CD4-positive, alpha-beta T cell treated with Interleukin-15 for 1 hour (primary cell): ENCODE measurements around the gene EHMT1.

Experiments used
- DNase-seq: peaks from one replicate; pipeline ENCODE4 v3.0.0-alpha.2; 2020

The EHMT1 gene

DNA sequence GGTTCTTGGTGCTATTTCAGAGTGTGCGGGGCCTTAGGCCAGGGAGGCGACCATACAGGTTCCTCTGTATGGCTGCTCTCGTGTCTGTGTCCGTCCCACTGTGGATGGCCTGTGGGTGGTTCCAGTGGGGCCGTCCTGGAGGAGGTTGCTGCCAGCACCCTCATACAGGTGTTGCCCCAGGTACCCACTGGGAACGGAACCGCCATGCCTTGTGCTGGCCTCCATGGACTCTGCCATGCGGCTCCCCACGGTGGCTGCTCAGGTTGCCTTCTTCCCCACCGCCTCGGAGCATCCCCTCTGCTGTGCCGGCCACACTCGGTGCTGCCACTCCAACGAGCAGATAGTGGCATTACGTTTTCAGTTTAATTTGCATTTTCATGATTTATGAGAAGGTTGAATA is 129.5 kb downstream of the EHMT1 start:
- no peak for DNase-seq

DNA sequence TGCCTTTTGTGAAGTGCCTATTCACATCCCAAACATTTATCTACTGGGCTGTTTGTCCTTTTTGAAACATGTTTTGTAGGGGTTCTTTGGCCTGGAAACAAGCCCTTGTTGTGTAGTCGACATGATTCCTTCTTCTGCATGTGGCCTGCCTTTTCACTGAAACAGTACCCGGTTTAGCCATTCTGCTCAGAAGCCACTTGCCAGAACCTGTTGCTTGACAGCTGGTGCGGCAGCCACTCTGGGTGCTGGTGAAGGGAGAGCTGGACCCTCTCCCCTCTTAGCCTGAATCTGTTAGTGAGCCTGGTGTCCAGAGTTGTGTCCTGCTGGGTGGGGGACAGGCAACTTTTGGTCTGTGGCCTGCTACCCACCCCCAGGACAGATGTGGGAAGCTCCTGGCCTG is 129.9 kb downstream of the EHMT1 start:
- DNase-seq, result no peak

DNA sequence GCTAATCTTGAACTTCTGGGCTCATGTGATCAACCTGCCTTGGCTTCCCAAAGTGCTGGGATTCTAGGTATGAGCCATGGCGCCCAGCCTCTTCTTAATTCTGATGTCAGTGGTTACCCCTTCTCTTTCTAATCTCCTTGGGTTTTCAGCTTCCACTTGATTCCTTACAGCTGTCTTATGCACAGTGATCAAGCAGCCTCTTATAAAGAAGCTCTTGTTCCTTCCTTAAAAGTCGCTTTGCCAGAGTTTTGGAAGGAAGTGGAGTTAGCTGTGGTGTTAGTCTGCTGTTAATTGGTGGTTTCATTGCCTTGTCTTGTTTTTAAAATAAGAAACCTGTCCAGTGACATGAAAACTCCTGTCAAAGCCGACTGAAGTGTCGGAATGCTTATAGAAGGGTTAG is 130.7 kb downstream of the EHMT1 start:
- no peak for DNase-seq

DNA sequence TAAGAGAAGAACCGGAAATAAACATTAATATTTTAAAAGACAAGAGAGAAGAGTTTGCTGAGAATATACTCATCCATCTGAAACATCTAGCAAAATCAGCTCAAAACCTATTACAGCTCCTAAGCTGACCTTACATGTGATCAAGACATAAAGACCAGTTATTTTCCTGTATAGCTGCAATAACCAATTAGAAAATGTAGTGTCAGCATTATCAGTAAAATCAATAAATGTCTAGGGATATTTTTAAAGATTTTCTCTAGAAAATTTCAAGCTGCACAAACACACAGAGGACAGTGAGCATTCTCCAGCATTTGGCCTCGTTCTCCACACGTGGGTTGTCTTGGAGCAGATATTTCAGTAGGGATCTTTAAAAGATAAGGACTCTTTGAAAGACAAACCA is 131.2 kb downstream of the EHMT1 start:
- DNase-seq, result no peak

DNA sequence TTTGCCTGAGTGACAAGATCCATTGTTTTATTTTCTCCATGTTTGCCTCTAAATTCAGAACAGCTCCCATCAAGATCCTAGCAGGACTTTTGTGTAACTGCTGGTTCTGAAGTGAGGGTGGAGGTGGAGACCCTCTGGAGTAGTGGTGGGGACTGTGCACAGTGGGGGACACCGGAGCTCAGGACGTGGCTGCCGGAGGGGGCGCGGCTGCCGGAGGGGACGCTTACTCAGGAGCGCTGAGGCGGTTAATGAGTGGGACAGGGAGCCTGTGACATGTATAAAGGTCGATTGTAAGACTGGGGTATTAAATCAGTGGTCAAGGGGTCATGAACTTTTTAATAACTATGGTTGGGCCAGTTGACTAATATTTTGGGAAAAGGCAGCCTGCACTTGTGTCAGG is 131.8 kb downstream of the EHMT1 start:
- no peak for DNase-seq

DNA sequence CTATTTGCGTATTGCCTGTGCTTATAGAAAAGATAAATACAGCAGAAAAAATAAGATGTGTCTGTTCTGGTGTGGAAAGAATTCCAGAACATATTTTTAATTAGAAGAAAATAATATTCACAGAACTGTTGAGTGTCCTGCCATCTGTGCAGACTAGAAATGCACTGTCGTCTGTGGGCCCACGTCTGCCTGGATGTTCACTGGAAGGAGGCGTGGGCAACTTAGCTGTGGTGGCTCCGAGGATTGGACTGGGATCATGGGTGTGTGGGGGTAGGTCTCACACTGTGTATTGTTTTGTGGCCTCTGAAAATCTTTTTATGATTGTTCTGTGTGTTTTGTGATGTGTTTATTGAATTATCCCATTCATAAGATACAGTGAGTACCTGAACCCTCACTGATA is 132.8 kb downstream of the EHMT1 start:
- no peak for DNase-seq

DNA sequence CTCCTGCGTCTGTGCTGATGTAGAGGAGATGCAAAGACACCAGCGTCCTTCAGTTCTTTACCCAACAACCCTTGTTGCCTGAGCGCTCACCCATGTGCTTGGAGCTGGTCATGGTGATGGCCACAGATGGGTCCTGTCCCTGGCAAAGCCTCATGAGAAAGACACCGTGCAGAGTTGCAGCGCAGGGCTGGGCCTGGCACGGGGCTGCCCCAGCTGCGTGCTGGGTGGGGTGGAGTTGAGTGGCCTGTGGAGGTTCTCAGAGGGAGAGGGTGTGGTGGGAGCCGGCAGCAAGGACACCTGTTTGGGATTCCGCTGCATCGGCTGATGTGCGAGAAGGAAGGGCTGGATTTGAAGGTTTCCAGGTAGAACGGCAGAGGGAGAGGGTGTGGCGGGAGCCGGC is 133.6 kb downstream of the EHMT1 start:
- no peak for DNase-seq

DNA sequence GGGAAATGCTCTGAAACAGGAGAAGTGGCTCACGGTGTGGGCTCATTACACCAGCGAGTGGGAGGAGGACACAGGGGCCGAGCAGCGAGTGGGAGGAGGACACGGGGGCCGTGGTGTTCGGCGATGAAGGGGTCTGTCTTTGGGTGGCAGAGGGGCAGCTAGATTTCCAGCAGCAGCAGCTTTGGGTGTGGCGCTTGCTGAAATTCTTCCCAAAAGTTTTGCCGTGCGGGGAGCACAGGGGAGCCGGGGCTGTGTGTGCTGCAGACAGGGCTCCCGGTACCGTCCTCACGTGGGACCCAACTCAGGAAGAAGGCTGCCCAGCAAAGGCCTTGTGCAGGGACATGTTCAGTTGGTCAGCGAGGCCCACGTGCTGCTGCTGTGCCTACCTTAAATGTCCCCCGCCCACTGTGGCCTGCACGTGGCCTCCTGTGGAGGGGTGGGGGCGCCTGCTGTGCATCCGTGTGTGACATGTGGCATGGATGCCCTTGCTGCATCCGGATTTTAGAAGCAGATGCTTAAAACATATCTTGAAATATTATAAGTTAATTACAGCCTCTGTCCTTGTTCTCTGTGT is 134.5 kb downstream of the EHMT1 start:
- DNase-seq, result no peak

DNA sequence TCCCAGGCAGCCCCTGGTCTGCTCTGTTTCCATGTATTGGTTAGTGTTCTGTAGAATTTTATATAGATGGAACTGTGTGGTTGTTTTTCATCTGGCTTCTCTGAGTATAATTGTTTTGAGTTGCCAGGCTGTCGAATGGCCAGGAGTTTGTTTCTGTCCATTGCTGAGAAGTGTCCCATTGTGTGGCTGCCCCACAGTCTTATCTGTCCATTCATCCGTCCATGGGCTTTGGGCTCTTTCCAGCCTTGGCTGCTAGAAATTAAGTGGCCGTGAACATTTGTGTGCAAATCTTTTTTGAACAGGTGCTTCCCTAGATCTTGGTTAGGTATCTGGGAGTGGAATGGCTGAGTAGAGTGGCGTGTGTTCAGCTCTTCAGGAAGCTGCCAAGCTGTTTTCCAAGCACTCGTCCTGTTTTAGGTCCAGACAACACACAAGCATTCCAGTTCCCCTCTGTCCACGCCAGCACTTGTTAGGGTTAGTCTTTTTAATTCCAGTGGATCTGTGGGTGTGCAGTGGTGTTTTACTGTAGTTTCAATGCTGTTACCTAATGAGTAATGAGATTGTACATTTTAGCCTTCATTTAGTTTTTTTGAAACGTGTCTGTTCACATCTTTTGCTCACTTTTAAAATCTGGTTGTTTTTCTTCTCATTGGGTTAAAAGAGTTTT is 136.6 kb downstream of the EHMT1 start:
- DNase-seq, result no peak

DNA sequence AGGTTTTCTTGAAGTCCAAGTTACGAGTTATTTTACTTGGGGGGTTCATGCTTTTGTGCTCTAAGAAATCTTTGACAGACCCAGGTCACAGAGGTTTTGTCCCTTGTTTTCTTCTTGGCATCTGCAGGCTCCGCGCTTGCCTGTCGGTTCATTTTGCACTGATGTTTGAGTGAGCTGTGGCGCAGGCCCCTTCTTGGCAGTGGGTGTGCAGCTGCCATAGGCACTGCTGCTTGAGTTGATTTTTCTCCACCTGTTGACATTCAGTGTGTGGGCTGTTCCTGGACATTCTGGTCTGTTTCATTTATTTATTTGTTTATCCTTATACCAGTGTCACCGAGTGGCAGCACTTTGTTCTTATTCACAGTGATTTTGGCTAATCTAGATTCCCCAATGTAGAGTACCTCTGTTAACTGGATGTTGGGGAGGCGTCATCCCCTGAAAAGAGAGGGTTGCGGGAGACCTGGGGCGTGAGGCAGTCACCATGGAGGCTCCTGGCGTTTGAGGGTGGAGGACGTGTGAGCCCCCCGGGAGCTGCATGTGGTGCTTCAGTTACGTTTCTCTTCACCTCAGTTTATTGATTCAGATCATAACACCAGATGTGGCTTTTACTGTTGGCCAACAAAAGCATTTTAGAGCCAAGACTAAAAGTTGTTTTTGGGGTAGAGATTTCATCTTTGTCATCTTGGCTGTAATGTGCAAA is 137.4 kb downstream of the EHMT1 start:
- DNase-seq, result no peak

DNA sequence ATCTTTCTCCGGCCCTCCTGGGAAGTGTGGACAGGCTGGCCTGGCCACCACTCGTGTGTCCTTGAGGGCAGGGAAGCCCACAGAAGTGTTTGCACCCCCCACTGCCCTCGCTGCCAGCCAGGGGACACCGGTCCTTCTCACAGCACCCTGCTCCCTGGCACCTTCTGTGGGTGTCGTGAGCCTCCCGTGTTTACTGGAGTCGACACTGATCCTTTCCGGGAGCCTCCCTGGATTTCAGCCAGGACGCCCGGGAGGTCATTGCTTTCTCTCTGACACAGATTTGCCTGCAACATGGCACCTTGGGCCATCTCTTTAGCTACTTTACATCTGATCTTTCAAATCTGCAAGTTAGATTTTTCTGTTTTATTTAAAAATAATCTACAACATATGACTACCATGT is 138.3 kb downstream of the EHMT1 start:
- no peak for DNase-seq

DNA sequence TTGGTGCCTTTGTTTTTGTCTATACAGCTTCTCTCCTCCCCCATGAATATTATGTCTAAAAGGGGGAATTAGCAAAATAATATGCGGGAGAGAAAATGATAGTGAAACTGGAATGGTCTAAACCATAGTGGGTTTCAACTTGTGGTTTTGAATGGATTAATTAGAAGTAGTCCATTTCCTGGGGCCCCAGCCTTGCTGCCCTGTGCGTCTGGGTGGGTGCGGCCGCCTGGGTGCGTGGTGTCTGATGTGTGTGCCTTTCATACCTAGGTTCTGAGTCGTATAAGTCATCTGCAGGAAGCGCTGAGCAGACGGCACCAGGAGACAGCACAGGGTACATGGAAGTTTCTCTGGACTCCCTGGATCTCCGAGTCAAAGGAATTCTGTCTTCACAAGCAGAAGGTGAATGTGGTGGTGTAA is 138.8 kb downstream of the EHMT1 start:
- DNase-seq, result peak; percentile 57

DNA sequence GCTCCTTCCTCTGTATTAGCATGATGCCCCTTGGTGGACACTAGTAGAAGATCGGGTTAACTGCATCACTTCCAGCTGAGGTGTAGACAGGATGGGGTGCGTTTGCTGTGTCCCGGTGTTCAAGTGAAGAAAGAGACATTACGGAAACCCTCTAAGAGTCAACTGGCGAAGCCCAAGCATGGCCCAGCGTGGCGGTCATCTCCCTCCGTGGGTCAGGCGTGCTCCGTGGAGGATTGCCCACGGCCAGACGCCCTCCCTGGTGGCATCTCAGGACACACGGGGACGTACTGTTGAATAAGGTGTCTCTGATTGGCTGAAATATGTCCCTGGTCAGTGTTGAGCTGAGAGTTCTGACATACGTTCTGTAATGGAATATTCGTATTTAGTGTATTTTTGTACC is 139.3 kb downstream of the EHMT1 start:
- no peak for DNase-seq

DNA sequence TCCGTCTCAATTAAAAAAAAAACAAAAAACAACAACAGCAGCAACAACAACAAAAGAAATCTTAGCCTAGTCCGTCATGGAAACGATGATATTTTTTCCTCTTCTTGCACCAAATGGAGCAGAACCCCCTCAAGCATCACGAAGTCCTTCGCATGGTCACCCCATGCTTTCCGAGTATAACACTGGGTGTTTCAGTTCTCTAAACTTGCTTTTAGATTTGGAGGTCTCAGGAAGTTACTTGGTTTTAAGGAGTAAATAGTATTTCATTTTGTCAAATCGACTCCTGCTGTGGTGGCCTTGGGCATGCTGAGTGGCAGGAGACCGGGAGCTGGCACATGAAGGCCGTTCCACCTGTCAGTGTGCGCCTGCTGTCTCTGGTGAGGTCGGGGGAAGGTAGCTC is 140.3 kb downstream of the EHMT1 start:
- peak; percentile 42 for DNase-seq

DNA sequence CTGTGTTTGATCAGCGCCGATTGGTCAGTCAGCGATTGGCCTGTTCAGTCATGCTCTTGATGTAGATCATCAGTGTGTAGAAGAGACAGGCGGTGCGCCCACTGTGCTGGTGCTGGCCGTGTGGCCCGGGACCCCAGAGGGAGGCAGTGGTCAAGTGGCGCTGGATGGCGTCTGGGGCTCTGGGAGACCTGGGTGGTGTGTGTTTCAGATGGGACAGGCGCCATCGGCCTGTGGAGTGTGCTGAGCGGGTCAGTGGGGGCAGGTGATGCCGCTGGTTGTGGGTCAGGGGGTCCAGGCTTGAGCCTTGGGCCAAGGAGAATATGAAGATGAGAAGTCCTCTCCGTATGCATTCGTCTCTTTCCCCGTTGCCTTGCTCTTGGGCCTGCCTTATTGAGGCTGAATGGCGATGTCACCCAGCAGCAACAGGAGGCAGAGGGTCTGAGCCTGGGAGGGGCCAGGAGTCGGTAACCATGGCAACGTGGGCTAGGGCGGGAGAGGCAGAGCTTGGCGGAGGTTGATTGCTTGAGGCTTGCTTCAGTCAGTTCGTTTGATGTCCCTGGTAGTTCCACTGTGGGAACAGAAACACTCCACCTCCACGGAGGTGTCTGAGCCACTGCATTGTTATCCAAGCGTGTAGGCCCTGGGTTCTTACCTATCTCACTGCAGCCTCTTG is 141.0 kb downstream of the EHMT1 start:
- DNase-seq, result peak; percentile 49

DNA sequence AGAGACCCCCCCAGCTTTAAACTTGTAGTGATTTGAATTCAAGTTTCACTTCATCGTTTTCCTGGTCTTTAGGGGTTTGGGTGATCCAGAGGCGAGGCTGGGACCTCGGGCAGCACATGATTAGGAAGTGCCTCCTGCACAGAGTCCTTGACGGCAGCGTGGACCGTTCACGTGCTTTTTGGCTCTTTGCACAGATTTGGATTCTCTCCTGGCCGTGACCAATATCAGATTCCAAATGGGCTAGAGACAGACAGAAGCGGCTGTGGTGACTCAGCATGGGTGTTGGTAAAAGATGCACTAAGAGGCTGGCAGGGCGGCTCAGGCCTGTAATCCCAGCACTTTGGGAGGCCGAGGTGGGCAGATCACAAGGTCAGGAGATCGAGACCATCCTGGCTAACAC is 141.6 kb downstream of the EHMT1 start:
- DNase-seq, result no peak

DNA sequence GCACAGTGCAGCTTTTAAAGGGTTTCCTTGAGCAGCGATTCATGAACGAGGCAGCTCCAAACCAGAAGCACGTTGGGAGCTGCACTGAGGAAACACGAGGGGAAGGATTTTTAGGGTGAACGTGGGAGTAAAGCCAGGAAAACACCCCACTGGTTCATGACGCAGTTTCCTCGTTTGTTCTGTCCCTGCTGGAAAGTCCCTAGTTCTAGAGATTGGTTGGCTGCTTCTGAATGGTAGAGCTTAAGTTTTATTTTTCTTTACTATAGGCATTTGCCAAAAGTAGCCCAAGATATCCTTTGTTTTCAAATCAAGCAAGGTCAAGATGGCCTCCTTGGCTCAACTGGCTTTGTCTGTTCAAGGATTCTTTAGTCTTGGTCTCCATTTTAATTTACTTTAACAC is 142.2 kb downstream of the EHMT1 start:
- DNase-seq, result peak; percentile 50

DNA sequence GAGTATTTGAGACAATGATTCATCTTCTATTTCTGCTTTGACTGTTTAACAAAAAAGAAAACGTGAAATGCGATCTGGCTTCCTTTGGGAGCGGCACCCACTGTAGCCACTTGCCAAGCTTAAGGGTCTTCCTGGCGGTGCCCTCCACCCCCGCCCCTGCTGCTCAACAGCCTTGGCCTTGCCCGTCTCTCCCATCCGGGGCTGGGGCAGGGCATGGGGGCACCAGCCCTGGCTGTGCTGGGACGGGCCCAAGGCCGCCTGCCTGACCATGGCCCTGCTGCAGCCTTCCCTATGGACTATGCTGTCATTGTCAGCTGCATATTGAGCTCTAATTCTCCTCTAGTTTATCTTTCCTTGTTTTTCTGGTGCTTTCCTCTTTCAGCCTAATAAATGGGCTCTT is 143.0 kb downstream of the EHMT1 start:
- no peak for DNase-seq

DNA sequence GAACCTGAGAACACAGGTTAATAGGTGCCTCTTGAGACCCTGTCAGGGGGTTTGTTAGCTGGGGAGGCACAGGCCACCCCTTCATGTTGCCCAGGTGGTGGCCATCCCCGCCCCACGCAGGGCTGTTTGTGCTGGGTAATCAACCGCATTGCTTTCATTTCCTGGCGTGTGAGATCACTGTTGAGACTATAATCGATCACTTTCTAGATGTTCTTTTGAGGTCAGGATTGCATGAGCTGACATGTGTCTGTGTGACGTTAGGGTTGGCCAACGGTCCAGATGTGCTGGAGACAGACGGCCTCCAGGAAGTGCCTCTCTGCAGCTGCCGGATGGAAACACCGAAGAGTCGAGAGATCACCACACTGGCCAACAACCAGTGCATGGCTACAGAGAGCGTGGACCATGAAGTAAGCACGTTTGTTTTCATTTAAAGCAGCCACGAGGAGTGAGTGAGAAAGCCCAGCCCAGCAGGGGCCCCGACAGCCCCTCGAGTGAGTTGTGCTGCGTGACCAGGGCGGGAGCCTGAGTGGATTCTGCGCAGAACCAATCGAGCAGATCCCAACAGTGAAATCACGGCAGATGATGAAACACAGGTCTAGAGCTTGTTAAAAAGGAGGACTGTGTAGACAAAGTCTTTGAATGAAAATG is 143.7 kb downstream of the EHMT1 start:
- peak; percentile 58 for DNase-seq

DNA sequence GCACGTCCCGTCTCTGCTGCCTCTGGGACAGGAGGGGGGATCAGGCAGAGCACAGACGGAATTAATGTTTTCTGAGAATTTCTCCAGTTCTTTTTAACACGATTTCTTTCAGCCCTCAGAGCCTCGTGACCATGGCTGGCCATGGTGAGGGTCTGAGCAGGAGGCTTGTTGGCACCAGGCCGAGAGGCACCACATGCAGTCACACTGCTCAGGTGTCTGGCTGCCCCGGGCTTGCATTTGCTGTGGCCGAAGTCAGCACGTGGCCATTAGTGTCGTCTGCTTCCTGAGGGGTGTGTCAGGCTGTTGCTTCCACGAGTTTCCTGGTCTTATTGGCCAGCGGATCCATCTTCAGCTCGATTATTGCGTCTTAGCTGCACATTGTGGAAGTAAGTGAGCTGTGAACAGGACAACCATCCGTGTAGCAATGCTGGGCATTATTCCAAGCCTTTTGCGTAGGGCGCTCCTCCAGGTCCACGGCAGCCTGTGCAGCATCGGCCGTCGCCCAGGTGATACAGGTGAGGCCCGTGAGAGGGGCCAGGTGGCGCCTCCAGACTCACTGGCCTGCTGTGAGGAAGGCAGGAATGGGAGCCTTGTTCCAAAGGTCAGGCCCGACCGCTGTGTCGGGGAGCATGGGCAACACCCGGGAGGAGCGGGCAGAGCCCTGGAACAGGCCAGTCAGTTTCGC is 144.6 kb downstream of the EHMT1 start:
- DNase-seq, result no peak

DNA sequence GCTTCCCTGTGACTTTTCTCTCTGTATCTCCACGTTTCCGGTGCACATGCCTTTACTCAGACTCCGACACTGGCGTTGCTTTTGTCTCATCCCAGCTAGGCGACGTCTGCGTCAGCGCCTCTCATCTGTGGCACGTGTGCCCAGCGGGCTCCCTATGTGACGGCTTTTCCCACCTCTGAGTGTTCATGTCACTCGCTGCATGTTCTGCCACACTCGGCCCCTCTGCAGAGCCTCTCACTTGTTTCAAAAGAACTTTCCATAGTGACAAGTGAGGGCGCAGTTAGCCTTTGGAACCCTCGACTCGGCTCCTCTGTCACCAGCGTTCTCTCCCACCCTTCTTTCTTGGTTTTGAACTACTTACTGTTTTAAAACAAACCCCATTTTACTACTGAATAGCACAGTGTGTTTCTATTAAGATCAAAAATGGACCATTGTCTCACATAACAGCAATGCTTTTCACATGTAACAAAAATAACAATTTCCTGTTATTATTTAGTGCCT is 145.4 kb downstream of the EHMT1 start:
- DNase-seq, result no peak

DNA sequence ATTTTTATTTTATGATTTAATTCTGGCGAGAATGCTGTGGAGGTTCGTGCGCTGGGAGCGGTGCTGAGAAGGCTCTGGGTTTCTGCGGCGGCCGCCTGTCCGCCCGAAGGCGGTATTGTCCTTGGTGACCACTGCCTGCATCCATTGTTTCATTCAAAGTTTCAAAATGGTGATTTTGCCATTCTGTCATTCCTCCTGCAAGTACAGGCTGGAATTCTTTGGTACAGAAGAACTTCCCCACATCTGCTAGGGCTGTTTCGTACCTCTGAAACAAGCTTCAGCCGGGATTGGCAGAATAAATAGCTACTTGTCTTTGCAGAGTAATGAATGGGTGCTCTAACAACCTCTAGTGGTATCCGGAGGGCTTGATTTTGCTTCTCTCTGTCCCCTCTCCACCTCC is 146.2 kb downstream of the EHMT1 start:
- DNase-seq, result no peak

DNA sequence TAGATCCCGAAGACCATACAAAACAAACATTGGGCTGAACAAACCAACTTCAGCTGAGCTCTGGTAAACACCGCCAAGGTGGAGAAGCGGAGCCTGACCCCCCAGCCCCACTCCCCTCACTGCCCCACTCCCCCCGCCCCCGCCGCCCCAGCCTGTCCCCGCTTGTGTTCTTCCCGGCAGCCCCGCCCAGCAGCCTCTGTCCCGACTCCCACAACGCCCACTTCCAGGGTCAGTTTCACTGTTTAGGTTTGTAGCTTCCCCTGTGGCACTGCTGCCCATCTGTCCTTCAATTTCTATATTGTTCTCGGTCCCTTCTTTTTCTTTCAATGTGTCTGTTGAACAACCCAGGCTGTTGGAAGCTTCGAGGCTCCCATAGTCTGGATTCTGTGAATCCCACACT is 146.7 kb downstream of the EHMT1 start:
- DNase-seq, result no peak
